GM18502 (cell line): ENCODE measurements around the gene KDM4C.

ENCODE experiments used
- ATAC-seq: cut with Tn5 transposase; IDR thresholded peaks from one replicate; pipeline ENCODE4 v1.9.1; 2021; ENCODE audit warnings: mild to moderate bottlenecking; ENCODE audit not compliant: unreplicated experiment, poor library complexity

Gene KDM4C

GRCh38 chr9:7147121-7148090 is 389.6 kb downstream of the KDM4C start:
- no peak for ATAC-seq

- no peak for ATAC-seq
Observed at GRCh38 chr9:7148243-7148765, 390.5 kb downstream of the KDM4C start.

- ATAC-seq = no peak
Observed at GRCh38 chr9:7149258-7149657, 391.5 kb downstream of the KDM4C start.

- ATAC-seq = peak; percentile 44
Observed at GRCh38 chr9:7150153-7150890, 392.5 kb downstream of the KDM4C start.

GRCh38 chr9:7153134-7153533 is 395.4 kb downstream of the KDM4C start:
- ATAC-seq = no peak

DNA sequence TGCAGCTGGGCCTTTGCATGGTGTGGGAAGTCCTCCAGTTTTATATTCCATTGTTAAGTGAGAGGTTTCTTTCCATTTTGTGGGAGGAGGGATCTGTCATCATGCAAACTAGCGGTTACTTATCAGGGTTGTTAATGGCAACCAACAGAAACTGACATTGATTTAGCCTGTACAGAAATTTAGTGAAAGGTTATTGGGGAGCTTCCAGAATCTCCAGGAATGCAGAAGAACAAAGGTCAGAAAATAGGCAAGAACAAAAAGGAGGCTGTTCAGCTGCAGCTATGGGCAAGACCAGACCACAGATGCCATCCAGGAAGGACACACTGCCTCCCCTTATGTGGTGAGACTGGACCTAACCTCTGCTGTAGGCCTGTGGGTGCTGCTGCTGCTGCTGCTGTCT is 395.8 kb downstream of the KDM4C start:
- no peak for ATAC-seq

DNA sequence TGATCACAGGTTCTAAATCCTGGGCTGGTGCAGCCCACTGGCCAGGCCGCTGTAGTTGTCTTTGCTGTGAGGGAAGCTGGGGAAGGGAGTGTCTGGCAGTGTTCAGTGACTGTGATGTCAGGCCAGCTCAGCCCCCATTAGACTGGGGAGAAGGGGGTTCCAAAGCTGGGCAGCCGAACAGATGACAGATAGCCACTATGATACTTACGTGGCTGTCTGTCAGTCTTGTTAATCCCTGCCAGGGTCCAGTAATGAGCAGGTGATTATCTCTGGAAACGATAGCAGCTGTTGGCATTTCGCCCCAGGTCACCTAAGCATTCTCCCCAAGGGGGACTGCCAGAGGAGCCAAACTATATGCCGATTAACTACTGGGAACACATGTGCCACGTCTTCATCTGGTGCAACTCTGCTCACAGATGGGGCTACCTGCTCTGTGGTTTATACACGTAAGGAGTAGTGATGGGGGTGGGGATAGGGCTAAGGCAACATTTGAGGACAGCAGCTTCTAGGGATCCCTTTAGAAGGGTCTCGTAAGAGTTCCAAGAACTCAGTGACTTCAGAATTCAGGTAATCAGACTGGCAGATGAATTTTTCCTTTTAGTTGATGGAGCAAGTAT is 396.3 kb downstream of the KDM4C start:
- ATAC-seq = no peak

DNA sequence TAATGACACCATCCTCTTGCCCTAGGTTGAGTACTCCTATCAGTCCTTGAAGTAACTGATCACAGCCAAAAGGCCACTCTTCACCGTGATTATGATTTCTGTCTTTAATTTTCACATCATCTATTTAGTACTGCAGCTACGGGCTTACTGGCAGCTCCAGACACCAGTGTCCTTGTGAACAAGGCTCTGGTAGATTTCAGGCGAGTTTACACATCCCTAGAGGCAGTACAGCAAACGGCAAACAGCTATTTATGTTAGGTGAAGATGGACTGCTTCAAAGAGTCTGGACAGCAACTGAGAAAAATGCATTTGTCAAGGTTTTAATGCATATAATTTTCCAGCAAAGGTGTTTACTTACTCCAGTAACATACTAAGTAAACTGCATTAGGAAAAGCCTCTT is 396.9 kb downstream of the KDM4C start:
- ATAC-seq = no peak

DNA sequence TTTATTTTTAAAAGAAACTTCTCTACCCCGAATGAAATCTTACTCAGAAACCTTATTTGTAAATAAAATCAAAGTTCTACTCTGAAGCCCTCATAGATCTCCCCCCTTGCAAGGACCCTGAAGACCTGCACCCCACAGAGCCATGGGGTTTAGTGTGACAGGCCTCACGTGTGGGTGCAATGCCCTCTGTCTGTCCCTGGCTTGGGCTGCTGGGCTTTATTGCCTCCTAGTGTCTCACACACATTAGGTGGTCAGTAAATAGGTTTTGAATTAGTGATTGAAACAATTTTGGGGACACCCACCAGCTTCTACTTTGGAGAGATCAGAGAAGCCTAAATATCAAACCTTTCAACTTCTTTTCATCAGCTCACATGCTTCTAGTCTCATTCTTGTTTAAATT is 403.7 kb downstream of the KDM4C start:
- ATAC-seq = no peak

DNA sequence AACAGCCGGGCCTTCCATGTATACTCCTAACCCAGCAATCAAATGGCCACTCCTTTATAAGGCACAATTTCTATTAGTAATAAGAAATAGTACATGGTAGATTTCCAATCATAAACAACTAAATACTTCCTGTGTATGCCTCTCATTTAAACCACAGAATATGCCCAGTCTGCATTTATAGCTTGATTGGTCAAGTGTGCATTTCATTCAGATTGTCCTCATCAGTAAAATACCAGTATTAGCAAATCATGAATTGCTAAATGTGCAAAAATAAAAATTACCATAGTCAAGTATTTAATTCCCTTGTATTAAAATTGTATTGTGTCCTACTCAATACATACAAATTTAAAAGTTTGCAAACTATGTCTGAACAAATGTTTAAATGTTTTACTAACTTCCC is 406.2 kb downstream of the KDM4C start:
- no peak for ATAC-seq

DNA sequence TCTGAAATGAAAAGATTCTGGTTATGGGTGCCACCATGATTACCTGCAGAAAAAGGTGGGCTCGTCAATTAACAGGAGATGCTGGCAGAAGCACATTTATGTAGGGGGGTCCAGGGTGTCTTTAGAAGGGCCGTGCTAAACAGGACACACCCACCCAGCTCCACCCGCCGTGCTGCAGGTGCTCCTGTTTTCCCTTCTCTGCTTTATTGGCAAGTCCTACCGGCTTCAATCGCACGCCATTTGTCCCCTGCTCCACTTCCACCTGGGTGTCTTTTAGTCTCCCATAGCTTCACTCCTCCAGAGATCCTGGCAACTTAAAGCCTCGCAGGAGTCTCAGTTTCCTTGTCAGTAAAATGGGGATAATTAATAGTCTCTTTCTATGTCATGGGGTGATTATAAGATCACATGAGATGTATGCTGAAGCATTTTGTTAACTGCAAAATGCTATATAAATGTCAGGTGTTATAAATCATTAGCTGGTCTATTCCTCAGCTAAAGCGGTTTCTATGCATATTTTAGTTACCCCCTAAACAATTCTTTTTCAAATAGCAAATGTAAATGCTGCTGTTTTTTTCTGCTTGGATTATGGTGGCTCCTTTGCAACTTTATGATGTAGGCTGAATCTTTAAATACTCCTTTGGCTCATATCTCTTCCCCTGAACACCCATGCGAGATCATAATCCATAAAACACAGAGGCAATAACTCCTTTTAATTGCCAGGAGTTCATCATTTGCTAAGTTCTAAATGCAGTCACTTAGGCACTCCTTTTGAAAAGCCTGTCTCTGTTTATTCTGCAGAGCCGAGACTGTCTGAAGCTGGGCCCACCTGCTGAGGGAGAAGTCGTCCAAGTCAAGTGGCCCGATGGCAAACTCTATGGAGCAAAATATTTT is 406.9 kb downstream of the KDM4C start:
- no peak for ATAC-seq

GRCh38 chr9:7165331-7165975 is 407.7 kb downstream of the KDM4C start:
- no peak for ATAC-seq

DNA sequence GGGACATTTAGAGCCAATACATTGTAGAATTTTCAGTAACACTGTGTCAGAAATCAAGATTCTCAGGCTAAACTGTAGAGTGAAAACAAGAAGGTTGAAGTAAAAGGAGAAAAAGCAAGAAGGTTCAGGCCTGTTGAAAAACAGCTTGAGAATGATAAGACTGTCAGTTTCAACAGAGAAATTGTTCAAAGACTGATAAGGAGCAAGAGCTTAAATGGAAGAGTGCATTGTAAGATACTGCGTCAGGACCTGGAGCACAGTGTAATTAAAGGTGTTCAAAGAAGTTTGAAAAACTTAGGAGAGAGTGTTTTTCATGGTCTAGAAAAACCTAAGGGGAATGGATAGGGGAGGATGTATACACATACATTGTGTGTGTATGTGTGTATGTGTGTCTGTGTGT is 408.3 kb downstream of the KDM4C start:
- no peak for ATAC-seq

GRCh38 chr9:7169717-7170389 is 412.1 kb downstream of the KDM4C start:
- no peak for ATAC-seq

DNA sequence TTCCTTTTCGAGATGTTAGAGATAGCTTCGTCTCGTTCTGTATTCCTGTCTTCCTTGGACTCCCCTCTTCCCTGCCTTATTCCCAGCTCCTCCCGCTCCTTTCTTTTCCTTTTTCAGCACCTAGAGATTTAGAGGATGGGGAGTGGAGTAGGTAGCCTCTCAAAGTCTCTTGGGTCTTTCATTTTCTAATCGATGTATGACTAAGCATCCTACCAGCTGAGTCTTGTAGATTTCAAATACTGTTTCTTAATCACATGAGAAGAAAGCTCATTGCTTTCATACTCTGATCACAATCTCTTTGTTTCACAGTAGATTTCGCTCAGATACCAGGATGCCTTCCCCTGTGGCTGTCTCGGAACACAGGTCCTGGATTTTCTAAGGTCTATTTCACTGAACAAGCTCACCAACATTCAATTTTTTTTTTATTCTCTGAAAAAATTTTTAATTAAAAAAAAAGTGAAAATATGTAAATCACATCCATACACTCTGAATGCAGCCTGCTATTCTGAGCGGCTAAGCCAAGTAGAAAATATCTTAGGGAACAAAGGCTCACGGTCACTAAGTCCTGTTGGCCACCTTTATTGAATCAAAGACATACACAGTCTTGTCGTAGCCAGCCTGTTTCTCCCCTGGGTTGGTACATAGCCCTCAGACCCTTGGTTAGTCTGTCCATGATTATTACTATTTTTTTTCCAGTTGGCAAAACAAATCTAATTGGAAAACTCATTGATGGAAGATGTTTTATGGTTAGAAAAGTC is 413.8 kb downstream of the KDM4C start:
- ATAC-seq = no peak

DNA sequence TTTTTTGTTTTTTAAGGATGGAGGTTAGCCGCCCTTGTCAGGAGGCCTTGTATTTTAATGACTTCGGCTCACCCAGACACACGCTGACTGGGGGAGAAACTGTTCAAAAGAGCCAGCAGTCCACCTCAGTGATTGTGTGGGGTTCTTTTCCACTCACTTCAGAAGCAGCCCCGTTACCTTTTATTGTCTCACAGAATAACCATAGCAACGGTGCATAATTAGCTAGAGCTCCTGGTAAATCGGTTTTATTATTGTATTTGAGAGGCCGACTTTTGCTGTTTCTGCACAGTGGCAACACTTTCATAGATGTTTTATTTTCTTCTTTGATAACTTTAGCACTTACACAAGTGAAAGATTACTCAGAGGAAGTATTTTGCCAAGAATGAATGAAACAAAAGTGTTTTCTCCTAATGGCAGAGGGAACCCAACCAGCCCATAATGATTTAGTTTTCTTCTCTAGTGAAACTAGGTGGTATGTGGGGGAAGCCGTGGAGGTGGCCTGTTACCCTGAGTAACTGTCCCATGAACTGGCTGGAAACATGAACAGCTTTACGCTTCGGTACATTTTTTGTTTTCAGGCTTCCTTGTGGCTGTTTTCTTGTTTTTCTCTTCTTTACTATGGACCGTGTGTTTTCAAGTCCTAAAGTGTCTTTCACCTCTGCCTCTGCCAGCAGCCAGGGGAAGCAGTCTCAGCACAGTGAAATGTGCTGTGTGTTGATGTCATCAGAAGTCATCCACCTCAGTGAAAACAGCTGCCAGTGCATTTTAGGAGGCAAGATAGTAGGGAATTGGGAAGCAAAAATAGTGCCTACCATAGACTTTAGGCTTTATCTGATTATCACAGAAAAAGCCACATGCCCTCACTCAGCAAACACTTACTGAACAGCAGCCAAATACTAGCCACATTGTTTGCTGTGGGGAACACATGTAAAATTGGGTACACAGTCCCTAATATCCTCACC is 414.7 kb downstream of the KDM4C start:
- ATAC-seq = no peak

- ATAC-seq = no peak
Observed at GRCh38 chr9:7173139-7173538, 415.4 kb downstream of the KDM4C start.
